HEK293T (cell line): ENCODE results near the gene ASCL3.

Source experiments
- BHLHE40 ChIP-seq: fragments of 450-650 bp; IDR thresholded peaks from 2 replicates; pipeline ENCODE4 v1.6.1; 2016; ENCODE audit warnings: mild to moderate bottlenecking, moderate library complexity, borderline replicate concordance
- ELF4 ChIP-seq: fragments of 450-650 bp; IDR thresholded peaks from 2 replicates; pipeline ENCODE4 v1.6.1; 2017; ENCODE audit warnings: antibody characterized with exemption
- FOXA1 ChIP-seq: fragments of 450-650 bp; IDR thresholded peaks from 2 replicates; pipeline ENCODE4 v1.6.1; 2016; ENCODE audit warnings: mild to moderate bottlenecking
- LEF1 ChIP-seq: fragments of 450-650 bp; IDR thresholded peaks from 2 replicates; pipeline ENCODE4 v1.6.1; 2017; ENCODE audit warnings: mild to moderate bottlenecking, borderline replicate concordance
- NFRKB ChIP-seq: fragments of 450-650 bp; IDR thresholded peaks from 2 replicates; pipeline ENCODE4 v1.6.1; 2016; ENCODE audit warnings: mild to moderate bottlenecking, moderate library complexity
- SP1 ChIP-seq: fragments of 450-650 bp; IDR thresholded peaks from 2 replicates; pipeline ENCODE4 v1.6.1; 2017
- TARDBP ChIP-seq: fragments of 450-650 bp; IDR thresholded peaks from 2 replicates; pipeline ENCODE4 v1.6.1; 2016
- ZNF384 ChIP-seq: fragments of 450-650 bp; IDR thresholded peaks from 2 replicates; pipeline ENCODE4 v1.6.1; 2016

DNA sequence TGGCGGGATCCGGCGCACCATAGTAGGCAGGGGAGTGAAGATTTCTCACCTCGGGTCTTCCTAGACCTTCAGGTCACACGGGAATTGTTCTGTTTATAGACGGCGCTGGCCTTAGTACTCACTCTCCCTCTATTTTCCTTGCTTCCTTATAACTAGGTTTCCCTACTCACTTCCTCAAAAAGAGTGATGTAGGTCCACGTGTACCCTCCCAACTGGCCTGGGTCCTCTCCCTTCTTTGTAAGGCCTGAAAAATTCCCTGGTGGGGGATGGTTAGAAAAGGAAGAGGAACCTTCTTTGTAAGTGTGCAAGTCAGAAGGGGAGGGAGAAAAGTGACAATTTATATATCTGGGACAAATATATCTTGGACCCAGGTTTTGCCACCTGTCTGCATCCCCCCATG is 24.4 kb upstream of the ASCL3 start:
- TF ChIP-seq FOXA1, result no peak
- no peak for TF ChIP-seq NFRKB
- TF ChIP-seq ELF4, result no peak
- no peak for TF ChIP-seq BHLHE40
- TF ChIP-seq ZNF384, result no peak
- no peak for TF ChIP-seq SP1
- TF ChIP-seq LEF1, result no peak
- TF ChIP-seq TARDBP, result no peak
